Right lobe of liver (tissue), 6 donors: ENCODE data around the gene LIF. TPM values are rescaled to one million over a fixed set of nuclear protein-coding genes. Genes with fewer than 3 reads are reported as not detected.

Experiments used
- ATAC-seq, 4 donors: fragments of 200-7000 bp; cut with Tn5 transposase; one replicate each; pipeline ENCODE4 v1.9.1; 2020; ENCODE audit warnings: mild to moderate bottlenecking in 4 of 4, moderate library complexity in 4 of 4
- DNase-seq, 3 donors: peaks; one replicate each; pipeline ENCODE4 v3.0.0-alpha.2; 2020
- H3K27ac ChIP-seq, 3 donors: fragments of 200-600 bp; one replicate each; pipeline ENCODE4 v1.8.0; 2022
- H3K27me3 ChIP-seq, 2 donors: fragments of 200-600 bp; one replicate each; pipeline ENCODE4 v1.8.0; 2022
- H3K36me3 ChIP-seq, 4 donors: fragments of 200-600 bp; sonication (generic) in 1 of 4; one replicate each; pipeline versions ENCODE4 v1.5.1 to v1.8.0; 2017 to 2022; ENCODE audit warnings: control low read depth in 1 of 4
- H3K4me1 ChIP-seq, 4 donors: fragments of 200-600 bp; sonication (generic) in 1 of 4; one replicate each; pipeline versions ENCODE4 v1.5.1 to v1.8.0; 2017 to 2022; ENCODE audit warnings: control low read depth in 1 of 4
- H3K4me3 ChIP-seq, 3 donors: fragments of 200-600 bp; one replicate each; pipeline ENCODE4 v1.8.0; 2022
- H3K9me3 ChIP-seq, 4 donors: fragments of 200-600 bp; sonication (generic) in 1 of 4; one replicate each; pipeline versions ENCODE4 v1.5.1 to v1.8.0; 2017 to 2022; ENCODE audit warnings: control low read depth in 1 of 4
- POLR2A ChIP-seq: fragments of 450-650 bp; IDR thresholded peaks from one replicate; pipeline ENCODE4 v1.6.1; 2017; ENCODE audit warnings: antibody characterized with exemption, mild to moderate bottlenecking
- WGBS: methylation state at CpG from one replicate; pipeline ENCODE4 v1.1.6; 2018; ENCODE audit warnings: low coverage, low lambda C conversion rate; ENCODE audit not compliant: insufficient coverage; ENCODE audit errors: missing lambda C conversion rate; 5-methylcytosine and 5-hydroxymethylcytosine counted together
- intact Hi-C, 2 donors: fragments of 100-400 bp; cut with DNase I; formaldehyde crosslinking; loops; one replicate each; pipeline versions ENCODE4 v1.11.2 to v1.14.1; 2022
- total RNA-seq, 6 experiments: library from RNA; depleted of rRNA in 2 of 6; stranded (reverse); fragments of >200 nt in 2 of 6; fragmentation: NEBNext Ultra II Directional in 3 of 6; extraction: Animal tissue kit (Norgen Biotek cat#: 25700) in 3 of 6; gene quantifications; one replicate each; pipeline versions ENCODE4 v1.1.0 to v1.2.4, GENCODE V29; 2016 to 2023
- TF ChIP-seq, protein P1 (sequence below), 4 donors: fragments of 200-600 bp in 3 of 4; fragments of 450-650 bp in 1 of 4; IDR thresholded peaks; one replicate each; pipeline versions ENCODE4 v1.5.1 to v1.8.0; 2016 to 2022; ENCODE audit warnings: antibody characterized with exemption in 4 of 4, mild to moderate bottlenecking in 2 of 4
- donor health status: DM: no; HTN: yes; CAD: no.
- donor health status: DM: no; HTN: no; CAD: no.
- donor health status: DM: no; HTN: no; CAD: no.
- donor health status: DM: no; HTN: yes; CAD: no.
- donor health status: DM: no; HTN: yes; CAD: no.

Gene LIF
- total RNA-seq, 6 experiments from 2014 or later = 0.15 to 2.0 (median 1.6) TPM; not detected in 2

DNA sequence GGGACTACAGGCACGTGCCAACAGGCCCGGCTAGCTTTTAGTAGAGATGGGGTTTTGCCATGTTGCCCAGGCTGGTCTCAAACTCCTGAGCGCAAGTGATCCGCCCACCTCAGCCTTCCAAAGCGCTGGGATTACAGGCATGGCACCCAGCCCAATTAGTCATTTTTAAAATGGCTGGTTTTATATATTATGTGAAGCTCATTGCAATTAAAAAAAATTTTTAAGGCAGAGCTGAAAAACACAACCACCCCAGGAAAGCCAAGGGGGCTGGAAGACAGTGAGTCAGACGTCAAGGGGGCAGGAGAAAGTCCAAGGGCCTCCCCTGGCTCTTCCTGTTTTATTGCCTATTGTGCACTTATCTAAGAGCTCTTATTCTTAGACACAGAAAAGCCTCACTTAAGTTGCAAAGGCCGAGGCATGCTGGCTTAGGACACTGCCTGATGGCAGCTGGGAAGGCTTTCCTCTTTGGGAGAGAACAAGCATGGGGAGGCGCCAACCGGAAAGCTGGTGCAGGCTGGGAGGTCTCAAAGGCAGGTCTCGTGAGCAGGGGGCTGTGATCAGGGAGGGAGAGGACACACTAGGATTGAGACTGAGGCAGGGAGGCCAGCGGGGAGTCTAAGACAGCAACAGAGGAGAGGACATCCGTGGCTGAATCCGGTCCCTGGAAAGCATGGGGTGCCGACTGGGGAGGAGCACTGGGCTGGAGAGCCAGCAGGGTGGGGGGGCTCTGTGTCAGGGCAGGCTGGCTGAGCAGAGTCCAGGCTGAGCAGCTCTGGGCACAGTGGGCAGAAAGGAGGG lies 31.2 kb upstream of the LIF start:
- H3K4me3 ChIP-seq = no peak overlapping the region
- ATAC-seq (peak; percentile 62 to 73 (median 66)), DNase-seq (no peak)
- TF ChIP-seq, protein P1, sequence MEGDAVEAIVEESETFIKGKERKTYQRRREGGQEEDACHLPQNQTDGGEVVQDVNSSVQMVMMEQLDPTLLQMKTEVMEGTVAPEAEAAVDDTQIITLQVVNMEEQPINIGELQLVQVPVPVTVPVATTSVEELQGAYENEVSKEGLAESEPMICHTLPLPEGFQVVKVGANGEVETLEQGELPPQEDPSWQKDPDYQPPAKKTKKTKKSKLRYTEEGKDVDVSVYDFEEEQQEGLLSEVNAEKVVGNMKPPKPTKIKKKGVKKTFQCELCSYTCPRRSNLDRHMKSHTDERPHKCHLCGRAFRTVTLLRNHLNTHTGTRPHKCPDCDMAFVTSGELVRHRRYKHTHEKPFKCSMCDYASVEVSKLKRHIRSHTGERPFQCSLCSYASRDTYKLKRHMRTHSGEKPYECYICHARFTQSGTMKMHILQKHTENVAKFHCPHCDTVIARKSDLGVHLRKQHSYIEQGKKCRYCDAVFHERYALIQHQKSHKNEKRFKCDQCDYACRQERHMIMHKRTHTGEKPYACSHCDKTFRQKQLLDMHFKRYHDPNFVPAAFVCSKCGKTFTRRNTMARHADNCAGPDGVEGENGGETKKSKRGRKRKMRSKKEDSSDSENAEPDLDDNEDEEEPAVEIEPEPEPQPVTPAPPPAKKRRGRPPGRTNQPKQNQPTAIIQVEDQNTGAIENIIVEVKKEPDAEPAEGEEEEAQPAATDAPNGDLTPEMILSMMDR (IDR thresholded peaks at IDR 0.05) = no peak
- no peak for TF ChIP-seq POLR2A
- intact Hi-C loops = no loop called here
- H3K9me3 ChIP-seq = no peaks in the 10 kb centered on the region
- H3K27me3 ChIP-seq = no peaks in the 10 kb centered on the region
- 73% methylated on average over 11 of the region's 14 CpGs for WGBS
- H3K36me3 ChIP-seq = no peaks in the 10 kb centered on the region
- H3K27ac ChIP-seq = peak overlapping the region in 1 of 3 donors; percentile 54
- H3K4me1 ChIP-seq = no peaks in the 10 kb centered on the region

- intact Hi-C loops = no loop called here
- 50% methylated on average over 6 of the region's 8 CpGs for WGBS
- Histone ChIP-seq H3K27me3 (no peaks in the 10 kb centered on the region), H3K9me3 (no peaks in the 10 kb centered on the region), H3K27ac (no peak overlapping the region), H3K4me1 (no peaks in the 10 kb centered on the region), H3K4me3 (no peak overlapping the region), H3K36me3 (no peaks in the 10 kb centered on the region)
- DNase-seq (no peak), ATAC-seq (no peak)
- no peak for TF ChIP-seq POLR2A
- TF ChIP-seq, protein P1 (IDR thresholded peaks at IDR 0.05) = no peak
Observed at GRCh38 chr22:30276039-30276438, 29.5 kb upstream of the LIF start.

DNA sequence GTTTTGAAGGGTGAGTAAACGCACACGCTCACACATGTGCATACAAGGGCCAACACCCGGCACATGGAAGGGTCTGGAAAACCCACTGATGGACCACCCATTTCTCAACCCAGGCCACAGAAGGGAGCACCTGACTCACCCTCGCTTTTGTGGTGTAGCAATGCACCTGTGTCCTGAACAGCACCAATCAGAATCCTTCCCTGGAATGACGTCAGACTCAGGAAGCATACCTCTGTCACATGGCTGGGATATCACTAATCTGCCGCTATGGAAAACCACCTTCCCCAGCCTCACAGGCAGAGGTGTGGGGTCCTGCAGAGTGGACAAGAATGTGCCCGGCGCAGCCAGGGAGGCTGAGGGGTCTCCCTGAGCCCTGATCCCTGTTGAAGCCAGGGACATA lies 29.1 kb upstream of the LIF start:
- H3K4me3 ChIP-seq = no peak overlapping the region
- TF ChIP-seq, protein P1 (IDR thresholded peaks at IDR 0.05) = no peak
- no peak for TF ChIP-seq POLR2A
- ATAC-seq = no peak
- H3K4me1 ChIP-seq = no peaks in the 10 kb centered on the region
- no peaks in the 10 kb centered on the region for H3K36me3 ChIP-seq
- intact Hi-C loops = no loop called here
- 41% methylated on average over 5 of the region's 8 CpGs for WGBS
- H3K9me3 ChIP-seq = no peaks in the 10 kb centered on the region
- DNase-seq = no peak
- H3K27ac ChIP-seq = no peak overlapping the region
- no peaks in the 10 kb centered on the region for H3K27me3 ChIP-seq

GRCh38 chr22:30274437-30274812 lies 27.9 kb upstream of the LIF start:
- TF ChIP-seq, protein P1 (IDR thresholded peaks at IDR 0.05) = no peak
- TF ChIP-seq POLR2A = no peak
- WGBS = 92% methylated on average over 5 of the region's 9 CpGs
- ATAC-seq (no peak), DNase-seq (no peak)
- Histone ChIP-seq H3K36me3 (no peaks in the 10 kb centered on the region), H3K27ac (no peak overlapping the region), H3K9me3 (no peaks in the 10 kb centered on the region), H3K4me3 (no peak overlapping the region), H3K27me3 (no peaks in the 10 kb centered on the region), H3K4me1 (no peaks in the 10 kb centered on the region)
- intact Hi-C loops = no loop called here
